ENCODE results near the gene CTNNA2.

Gene CTNNA2

DNA sequence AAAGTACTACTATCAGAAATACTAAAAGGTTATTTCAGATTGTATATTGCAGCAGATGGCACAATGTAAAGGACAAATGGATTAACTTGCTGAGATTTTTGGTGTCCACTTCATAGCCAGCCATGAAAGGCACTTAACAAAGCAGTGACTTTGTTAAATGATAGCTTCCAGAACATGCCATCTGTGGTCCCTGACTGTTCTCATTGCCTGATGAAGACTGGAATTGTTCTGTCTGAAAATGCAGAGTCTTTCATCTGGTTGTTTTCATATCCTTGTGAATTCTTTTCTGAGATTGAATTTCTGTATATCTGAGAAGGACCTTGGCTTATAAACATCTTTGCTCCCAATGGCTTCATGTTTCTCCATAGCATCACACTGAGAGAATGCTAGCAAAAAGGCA lies 836.1 kb downstream of the CTNNA2 start:
- no peak for DNase-seq

DNA sequence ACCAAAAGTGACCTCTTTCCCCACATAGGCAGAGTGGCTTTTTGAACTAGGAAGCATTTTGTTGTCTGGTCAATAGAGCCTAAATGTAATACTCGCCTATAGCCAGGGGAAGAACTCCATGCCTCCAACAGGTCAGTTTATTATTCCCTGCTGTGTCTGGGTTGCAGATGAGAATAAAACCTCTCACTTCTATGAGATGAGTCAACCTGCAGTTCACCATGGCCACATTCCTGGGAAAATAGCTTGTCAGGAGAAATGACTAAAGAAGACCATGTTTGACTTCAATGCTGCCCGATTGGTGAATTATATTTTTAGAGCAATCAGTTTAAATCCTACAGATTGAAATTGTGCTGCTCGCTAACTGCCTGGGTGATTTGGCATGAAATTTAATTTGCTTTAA lies 838.4 kb downstream of the CTNNA2 start:
- no peak for DNase-seq

DNA sequence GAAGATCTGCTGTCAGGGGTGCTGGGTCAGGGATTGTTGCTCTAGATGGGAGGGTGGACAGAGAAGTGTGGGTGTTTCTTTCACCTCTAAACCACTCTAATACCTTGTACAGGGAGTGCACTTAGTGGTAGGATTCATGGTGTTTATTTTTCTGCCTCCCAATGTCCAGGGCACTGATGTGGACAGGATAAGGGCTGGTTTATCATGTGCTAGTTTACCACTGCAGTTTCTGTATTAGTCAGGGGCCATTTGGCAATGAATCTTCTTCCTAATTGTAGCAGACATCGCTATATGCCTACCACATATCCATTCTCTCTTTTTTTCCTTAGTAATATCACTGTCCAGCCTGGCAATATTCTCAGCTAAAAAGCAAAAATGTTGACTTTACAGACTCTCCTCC lies 842.0 kb downstream of the CTNNA2 start:
- DNase-seq: no peak

DNA sequence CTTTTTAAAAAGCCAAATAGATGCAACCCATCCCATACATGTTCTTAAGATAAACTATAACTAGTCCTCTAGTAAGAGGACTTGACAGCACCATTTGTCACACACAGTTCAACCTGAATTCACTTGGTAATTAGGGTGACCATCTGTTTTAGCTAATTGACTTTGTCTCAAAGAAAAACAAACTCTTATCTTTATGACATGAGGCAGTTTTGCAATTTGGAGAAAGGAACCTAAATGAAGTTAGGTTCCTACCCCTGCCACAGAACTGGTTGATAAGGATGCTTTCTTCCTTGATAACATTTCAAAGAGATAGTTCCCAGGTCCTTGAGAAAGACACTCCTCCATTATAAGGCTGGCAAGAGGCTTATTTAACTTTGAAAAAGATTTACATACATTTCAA lies 849.1 kb downstream of the CTNNA2 start:
- DNase-seq: no peak

DNA sequence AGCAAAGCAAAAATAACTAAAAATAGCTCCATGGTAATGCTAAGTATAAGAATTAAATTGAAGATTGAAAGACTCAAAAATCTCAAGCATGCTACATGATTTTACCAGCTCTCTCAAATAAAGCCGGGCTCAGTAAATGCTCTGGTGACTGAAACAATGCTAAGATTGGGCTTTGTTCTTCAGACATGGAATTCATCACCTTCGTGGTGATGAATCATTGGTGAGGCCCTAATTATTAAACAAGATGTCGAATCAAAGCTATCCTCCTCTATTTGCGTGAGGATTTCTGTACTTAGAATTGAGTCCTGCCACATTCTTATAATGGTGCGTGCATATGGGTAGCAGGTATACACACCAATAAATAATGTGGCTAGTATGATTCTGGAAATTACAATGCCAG lies 850.5 kb downstream of the CTNNA2 start:
- DNase-seq: no peak

DNA sequence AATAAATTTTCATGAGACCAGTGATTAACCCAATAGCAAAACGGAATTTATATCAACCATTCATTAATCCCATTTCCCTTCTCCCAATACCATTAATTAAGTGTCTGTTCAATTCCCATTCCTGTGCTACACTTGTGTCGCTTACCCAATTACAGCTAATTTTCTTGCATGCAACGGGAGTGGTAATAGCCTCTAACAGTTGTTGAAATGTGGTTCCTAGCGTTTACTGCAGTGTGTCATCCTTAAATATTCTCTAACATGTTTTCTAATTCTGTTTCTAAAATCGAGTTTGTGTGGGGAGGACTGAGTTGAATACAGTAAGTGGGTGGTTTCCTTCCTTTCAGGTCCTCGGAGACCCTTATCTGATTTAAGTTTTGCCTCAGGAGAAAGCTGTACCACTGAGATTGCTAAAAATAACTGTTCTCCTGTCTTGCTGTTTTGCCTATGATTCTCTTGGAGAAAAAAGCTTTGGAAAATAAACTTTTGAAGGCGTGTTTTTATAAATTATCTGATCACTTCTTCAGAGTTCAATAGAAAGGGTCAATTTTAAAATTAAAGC lies 851.0 kb downstream of the CTNNA2 start:
- DNase-seq: no peak

DNA sequence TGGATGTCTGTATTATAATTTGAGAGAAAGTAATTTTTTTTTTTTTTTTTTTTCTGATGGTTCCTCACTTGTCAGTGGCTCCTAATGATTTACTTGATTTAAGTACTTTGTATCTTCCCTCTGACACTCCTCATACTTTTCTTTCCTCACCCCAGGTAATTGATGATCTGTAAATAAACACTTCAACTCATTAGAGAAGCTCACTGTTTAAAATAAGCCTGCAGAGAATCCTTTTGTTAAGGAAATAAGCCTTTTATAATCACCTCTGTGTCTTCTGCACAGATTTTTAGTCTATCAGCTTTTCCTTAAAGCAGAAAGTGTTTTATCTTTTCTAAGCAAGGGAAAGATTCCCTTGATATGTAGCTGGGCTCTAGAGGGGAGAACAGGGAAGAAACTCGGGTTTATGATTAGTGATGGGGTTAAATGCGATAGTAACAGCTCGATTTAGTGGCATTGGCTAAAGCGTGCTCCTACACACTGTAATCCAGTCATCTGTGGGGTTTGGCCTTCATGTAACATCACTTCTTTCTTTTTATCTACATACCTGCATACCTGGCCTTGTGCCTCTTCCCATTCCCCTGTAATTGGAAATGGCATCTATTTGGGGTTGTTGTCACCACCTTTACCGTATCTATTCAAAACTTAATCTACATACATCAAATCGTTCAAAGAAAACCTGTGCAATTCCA lies 851.8 kb downstream of the CTNNA2 start:
- DNase-seq: no peak

DNA sequence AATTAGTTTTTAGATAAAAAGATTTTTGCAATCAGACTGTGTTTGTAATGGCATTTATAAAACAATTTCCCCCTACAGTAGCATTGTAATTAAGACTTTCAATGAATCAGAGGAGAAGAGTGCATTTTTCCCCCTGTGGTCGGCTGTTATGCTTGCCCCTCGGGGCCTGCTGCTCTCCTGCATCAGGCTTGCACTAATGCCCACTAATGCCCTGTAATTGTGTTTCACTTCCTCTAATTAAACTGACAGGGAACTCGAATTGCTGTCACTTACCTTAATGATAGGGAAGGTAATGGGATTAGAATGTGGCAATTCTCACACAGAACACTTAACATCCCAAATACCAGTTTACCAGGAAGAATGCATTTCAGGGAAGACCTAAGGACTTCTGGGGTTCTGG lies 852.9 kb downstream of the CTNNA2 start:
- no peak for DNase-seq

DNA sequence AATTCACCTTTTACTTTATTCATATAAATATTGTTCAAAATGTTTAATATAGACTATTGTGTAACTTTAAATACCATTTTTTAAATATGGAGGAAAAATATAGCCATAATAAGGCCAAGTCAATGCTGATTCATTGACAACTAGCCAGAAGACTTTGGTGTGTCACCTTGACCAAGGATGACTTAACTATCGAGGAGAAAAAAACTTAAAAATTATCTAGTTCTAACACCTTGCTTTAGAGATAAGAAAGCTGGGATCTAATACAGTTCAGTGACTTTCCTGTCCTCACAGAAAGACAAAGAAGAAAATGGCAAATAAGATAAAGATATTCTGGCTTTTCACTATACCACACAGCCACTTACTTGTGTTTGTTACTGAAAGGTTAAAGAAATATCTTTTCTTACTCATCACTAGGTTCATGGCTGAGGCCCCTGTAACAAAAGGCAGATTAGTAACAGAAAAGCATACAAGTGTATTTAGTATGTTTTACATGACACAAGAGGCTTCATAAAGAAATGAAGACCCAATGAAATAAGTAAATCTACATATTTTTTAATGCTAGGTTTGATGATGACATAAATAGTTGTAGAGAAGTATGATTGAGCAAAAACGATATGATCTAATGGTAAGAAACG lies 857.6 kb downstream of the CTNNA2 start:
- no peak for DNase-seq

DNA sequence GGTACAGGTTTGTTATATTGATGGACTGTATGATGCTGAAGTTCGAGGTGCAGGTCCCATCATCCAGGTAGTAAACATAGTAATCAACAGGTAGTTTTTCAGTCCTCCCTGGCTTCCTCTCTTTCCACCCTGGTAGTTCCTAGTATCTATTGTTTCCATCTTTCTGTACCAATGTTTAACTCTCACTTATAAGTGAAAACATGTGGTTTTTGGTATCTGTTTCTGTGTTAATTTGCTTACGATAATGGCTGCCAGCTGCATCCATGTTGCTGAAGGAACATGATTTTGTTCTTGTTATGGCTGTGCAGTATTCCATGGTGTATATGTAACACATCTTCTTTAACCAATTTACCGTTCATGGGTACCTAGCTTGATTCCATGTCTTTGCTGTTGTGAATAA lies 861.3 kb downstream of the CTNNA2 start:
- DNase-seq: no peak

DNA sequence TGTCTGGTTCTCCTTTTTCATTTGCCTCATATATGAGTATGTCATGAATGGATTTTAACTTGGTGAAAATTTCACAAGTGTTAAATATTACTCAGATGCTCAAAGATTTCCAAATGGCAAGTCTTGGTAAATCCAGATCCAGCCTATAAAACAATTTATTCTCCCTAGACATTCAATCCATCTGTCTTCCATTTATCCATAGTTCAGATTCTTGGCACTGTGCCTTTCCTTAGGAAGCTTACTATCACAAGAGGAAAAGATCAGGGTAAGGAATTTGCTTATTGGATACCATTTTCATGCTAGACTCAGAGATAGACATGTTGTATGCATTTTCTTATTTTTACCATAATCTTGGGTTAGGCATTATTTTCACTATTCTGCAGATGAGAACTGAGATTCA lies 864.2 kb downstream of the CTNNA2 start:
- DNase-seq: no peak

DNA sequence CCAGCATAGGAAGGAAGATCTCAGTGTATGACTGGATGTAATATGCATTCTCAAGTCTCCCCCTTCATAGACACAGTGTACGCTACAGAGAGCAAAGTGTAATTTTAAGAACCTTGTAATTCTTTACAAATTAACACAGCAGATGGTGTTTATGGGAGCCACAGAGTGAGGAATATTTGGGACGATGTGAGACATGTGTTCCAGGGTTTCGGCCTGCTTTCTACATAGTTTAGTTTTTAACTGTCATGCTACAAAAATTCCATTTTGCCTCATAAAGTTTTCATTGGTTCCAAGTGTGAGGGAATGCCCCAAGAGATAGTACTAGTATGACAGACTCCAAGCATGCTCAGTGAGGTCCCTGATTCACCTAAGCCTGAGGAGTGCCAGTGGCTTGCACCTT lies 867.9 kb downstream of the CTNNA2 start:
- DNase-seq: no peak

DNA sequence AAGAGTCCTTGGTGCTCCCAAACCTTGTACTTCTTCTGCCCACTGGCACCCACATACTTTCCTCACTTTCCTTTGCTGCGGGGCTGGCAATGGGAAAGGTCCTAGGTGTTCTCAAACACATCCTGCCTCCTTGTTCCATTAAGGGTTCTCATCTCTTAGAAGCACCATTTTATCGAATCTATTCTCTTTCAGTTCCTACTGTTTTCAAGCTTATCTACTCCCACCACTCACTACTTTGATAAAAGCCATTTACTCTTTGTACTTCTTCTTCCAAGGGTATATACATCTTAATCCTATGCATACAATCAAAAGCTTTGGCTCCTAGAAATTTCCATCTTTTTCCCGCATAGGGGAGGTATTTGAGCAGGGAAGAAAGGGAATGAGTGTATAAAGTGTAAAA lies 868.8 kb downstream of the CTNNA2 start:
- DNase-seq: no peak

DNA sequence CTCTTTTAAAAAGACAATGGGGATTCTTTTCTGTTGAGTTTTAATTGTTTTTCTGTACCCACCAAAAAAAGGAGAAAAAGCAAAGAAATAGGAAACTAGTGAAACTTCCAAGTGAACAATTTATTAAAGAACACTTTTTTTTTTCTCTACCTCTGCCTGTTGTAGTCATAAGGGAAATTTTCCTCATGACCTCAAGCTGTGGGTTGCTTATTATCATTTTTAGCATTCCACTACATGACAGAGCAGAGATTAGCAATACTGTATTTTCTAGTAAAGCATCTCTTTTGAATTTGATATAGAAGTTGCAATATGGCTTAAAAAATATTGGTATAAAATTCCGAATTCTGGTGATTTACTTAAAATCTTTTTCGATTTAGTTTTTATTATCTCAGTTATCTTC lies 879.6 kb downstream of the CTNNA2 start:
- no peak for DNase-seq

DNA sequence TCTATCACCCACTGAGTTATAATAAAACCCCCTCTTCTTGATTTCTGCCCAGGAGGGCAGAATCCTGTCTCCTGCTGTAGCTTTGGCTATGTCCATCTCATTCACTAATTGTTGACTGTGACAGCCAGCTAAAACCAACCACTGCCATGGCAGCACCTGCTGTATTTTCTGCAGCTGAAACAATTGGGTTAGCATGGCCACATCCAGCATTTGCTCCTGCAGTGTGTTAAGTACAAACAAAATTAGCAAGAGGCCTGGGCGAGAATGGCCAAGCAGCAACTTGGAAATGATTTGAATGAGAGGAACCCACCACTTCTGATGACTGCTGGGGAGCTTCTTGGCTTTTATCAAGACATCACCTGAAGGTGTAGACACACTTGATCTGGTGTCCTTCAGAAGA lies 881.1 kb downstream of the CTNNA2 start:
- DNase-seq: no peak

DNA sequence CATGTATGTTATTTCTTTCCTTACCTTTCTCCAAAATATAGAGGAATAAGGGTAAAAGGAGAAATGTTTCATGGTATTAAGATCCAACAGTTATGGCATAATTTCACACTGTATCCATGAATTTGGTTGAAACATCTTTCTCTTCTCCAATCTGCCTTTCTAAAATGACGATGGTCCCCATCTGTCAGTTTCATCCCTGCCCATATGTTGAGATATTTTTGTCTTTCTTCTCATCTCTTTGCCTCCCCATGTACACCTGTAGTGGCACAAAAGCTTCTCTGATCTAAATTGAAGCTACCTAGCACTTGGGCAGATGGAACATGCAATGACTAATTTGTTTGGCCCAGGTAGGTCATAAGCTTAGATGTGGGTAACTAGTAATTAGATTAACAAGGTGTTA lies 882.4 kb downstream of the CTNNA2 start:
- DNase-seq: no peak

DNA sequence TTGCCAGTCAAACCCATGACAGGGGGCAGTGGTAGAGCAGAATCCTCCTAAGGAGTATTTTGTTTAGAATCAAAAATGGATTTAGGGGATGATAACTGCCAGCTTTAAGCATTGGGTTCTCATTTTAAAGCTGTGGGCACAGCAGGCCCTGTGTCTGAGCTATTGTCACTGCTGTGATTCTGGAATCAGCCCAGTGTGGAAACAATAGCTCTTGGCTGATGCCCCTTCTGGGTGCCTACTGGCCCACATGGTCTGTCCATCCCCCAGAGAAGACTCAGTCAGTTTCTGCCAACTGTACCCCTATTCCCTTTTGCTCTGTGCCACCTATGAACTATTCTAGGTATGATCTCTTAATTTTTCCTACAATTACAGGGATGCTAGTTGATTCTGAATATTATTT lies 883.4 kb downstream of the CTNNA2 start:
- no peak for DNase-seq

DNA sequence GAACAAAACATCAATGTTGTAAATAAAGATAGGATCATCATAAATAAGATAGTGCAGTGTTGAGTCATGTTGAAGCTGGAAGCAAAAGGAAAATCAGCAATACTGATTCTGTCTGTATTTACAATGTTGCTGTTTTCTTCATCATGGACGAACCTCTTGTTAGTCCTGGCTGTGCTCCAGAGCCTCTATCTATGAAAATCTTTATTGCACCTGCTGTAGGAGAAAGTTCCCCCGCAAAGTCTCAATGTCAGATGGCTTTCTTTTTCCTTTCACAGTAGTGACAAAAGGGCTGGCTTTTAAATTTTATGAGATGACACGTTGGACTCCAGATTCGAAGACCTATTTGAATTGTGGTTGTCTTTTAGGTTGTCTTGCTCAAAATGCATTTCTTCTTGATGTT lies 890.2 kb downstream of the CTNNA2 start:
- DNase-seq: no peak

DNA sequence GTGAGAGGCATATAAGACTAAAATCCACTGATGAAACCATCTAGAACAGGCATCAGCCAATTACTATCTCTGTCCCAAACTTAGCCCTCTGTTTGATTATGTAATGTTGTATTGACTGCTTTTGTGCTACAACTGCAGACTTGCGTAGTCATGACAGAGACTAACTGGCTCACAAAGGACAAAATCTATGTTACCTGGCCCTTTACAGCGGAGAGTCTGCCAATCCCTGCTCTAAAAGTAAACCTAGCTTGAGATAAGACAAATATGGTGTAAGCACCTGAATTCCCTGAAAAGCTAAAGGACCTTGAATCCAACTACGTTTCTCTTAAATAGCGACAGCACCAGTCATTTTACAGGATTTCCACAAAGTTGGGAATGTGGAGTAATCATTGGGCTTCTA lies 894.5 kb downstream of the CTNNA2 start:
- DNase-seq: no peak

DNA sequence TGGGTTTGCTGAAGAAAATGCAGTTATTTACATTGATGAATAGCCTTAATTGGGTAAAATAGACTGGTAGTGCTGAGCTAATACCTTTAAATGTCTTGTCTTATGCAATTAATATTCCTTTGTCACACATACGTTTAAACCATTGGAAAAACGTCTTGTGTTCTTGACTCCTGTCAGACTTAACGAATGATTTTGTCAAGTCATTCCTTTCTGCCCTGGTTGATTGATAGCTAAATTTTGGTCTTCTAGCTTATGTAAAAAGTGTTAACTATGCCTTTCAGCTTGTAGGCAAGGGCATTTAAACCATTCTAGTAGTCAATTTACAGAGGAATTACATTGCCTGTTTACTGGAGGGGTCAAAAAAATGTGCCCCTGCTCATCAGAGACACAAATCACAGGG lies 897.5 kb downstream of the CTNNA2 start:
- DNase-seq: no peak

DNA sequence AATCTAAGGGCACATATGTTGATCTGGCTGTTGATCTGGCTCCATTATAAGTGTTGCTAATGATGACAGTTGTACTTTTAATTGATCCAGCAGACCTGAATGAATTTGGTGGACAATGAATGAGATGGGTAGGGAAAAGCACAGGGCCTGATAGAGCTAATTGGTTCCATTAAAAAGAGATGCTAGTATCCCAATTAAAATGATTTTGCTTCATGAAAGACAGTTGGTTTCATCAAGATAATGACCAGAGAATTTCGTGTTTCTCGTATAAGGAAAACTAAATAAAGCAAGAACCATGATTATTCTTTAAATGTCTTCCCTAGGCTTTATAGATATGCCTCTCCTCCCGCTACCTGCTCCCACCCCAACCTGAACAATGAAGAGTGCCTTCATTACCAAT lies 900.3 kb downstream of the CTNNA2 start:
- no peak for DNase-seq

DNA sequence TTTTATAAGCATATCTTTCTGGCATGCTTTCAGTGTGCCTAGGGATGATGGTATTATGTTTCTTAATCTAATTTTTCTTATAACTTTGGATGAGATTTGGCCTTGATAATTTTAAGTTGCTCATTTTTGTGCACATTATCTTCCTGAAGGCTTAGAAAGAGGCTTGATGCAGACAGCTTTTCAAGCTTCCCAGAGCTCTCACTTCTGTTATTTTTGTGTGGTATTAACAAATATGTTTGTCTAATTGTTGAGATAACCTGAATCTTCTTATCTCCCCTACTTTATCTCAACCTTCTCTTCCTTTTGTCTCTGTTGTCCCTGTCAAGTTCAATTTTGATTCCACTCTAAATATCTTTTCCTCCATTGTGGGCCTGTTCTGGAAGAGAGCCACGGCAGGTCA lies 904.9 kb downstream of the CTNNA2 start:
- DNase-seq: no peak

DNA sequence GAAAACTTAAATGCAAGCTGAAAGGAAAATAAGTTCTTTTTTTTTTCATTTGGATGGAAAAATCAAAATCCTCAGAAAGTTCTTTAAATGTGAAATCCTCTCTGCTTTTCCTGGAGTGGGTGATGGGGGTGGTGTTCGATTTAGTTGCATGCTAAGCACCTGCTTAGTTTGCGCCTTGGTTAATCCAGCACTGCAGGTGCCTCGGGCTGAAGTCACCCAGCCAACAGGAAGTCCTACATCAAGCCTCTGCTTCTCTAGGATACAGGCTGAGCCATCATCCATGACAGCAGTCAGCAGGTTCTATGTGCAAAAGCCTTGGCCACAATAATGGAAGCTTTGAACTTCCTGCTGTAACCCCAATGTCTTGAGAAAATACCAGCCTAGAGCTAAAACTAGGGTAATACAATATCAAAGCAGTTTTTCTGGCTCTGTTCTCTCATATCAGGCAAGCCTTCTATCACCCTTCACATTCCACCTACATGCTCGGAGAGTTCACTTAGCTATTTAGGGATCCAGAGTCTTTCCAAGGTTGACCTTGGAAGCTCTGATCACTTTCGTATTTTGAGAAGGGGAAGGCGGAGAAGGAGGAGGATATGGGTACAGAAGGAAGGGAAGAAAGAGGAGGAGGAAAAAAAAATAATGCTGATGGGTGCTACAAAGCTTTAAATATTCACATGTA lies 907.8 kb downstream of the CTNNA2 start:
- DNase-seq: no peak

DNA sequence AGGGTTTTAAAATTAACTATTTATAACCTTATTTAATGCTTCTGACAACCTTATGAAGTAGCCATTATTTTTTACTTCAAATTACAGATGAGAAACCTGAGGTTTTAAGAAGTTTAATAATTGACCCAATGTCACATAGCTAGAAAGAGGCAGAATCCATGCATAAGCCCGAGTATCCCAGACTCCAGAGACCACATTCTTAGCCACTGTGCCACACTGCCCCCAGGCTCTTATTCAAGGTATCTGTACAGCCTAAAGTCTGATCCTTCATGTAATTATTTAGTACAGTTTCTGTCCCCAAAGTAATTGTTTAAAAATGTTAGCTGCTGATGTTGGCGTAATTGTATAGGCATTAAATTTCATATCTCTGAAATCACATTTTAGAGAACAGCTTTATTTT lies 916.4 kb downstream of the CTNNA2 start:
- DNase-seq: no peak
